Superior temporal gyrus (tissue), 1 donor: Measurements from ENCODE around the gene SDK1.

ENCODE experiments used
- DNase-seq: peaks from one replicate; pipeline ENCODE4 v3.0.0-alpha.2; 2016; ENCODE audit errors: extremely low spot score

The SDK1 gene

DNA sequence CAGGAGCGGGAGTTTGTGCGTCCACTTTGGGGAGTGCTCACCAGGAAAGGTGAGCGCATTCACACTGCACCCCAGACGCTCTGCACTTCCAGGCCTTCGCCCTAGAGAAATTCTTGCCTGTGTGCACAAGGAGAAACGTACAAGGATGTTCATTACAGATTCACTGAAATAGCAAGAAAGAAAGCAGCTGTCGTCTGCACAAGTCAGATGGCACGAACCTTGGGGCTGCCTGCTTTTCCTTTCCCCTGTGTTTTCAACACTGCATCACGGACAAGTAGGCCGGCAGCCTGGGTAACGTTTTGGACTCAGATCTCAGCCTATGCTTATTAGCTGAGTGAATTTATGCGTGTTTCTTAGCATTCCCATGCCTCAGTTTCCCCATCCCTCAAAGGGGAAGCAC lies 834.2 kb downstream of the SDK1 start:
- DNase-seq = no peak

DNA sequence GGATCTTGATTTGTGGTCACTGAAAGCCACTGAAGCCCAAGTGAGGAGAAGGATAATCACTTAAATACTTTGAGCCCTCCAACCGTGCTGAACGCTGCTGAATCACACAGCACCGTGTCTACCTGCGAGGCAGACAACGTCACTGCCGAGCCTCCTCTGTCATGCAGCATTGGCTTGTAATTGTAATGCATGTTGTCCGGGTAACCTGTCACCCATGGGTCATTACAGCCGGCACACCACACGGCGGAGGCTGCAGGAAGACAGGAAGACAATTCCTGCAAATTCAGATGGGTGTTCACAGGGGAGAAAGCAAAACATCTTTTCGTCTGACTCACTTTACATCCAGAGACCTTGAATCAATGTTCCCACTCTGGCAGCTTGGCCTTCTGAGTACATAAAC lies 835.0 kb downstream of the SDK1 start:
- DNase-seq = no peak

DNA sequence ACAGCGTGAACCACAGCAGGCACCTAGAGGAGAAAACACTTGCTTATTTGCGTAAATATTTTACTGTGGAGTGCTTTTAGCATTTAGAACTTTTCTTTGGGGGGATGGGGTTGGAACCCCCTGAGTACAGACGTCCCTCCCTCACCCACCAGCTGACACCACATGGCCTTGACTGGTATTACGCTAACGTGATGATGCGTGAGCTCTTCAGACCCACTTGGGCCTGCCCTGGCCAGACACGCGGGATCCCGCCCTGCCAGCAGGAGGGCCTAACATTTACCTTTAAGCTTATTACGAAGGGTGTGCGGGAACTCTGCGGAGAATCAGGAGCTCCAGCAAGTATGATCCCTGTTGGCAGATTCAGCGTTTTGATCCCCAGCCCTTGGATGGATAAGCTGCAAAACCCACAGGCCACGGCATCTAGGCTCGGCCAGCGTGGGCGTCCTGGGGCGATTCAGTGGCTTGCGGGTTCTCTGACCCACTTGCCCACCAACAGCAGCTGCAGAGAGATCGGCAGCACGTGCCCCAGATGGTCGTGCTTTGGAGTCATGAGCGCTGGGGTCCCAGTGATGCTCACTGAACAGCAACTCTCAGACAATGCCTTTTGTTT lies 835.6 kb downstream of the SDK1 start:
- no peak for DNase-seq

DNA sequence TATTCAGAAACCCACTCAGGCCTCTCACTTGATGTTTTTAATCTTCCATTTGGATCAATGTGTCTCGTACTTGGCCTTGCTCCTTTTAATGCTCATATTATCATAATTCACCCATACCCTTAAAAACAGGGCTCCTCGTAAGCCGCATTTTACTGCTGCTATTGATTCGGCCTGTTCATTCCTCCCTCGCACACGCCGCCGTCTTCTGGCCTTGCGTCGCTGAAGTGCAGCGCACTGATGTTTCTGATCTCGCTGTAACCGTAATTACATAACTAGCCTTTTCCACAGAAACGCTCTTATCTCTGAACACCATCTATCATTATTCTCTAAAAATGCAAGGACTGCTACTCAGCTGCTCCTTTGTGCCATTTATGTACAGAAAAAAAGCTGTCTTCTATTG lies 836.5 kb downstream of the SDK1 start:
- no peak for DNase-seq

DNA sequence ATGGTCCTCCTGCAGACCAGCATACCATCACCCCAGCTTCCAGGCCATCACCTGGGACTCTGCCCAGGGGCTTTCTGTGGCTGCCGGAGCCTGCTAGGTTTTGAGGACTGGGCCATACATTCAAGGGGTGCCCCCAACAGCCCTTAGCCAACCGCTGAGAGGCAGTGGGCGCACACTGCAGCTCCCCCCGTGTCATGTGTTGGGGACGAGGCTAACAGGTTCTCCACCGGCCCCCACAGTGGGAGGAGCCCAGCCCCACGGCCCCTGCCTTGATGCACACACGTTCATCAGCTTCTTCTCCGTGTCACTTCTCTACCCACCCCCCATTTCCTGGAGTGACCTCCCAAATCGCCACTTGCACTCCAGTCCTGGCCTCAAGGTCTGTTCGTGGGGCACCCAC lies 837.8 kb downstream of the SDK1 start:
- DNase-seq = no peak

DNA sequence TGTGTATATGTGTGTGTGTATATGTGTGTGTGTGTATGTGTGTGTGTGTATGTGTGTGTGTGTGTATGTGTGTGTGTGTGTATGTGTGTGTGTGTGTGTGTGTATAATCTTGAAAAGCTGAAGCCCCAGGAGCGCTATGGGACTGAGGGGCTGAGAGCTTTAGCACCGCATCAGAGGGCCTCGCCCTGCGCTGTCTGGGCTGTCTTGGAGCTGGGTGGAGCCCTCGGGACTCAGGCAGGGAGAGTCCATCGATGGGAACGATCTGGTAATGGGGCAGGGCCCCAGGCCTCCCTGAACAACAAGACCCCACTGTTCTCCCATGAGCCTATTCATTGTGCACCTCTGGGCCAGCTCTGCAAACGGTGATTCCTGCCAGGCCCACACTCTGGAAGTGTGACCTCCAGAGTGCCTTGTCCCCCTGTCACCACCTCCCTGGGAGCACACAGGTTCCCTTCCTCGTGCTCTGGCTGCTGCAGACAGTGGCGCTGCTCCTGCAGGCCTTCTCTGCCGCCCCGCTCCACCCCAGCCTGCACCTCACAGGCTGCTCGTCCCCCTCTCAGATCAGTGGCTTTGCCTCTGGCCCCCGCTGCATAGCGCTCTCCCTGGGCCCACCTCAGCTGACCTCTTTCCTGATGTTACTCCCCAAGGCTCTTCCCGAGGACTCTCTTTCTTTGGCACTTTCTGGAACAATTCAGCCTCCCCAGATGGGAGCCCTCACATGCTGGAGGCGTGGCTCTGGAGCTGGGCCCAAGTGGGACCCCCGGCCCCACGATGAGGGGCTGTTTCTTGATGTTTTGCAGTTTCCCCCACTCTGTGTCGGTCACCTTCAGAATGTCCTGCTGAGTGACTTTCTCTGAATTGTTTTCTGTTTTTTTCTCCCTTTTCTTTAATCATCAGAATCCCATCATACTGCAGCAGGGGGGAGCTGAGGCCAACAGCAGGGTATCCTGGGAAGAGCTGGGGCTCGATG lies 838.9 kb downstream of the SDK1 start:
- DNase-seq = no peak

DNA sequence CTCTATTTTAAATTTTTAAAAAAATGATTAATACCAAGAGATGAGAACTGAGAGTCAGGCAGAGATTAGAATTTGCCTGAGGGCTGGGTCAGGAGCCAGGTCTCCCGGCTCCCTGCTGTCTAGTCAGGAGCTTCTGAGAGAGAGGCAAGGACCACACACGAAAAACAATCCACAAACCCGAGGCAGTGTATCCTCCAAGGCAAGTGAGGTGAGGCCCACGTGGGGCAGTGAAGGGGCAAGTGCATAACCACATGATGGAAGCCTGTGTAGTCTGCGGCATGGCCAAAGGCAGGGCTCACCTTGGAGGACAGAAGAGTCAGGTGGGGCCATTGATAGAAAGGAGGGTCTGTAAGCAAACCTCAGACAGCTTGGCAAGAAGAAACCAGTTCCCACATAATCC lies 839.9 kb downstream of the SDK1 start:
- DNase-seq = no peak

DNA sequence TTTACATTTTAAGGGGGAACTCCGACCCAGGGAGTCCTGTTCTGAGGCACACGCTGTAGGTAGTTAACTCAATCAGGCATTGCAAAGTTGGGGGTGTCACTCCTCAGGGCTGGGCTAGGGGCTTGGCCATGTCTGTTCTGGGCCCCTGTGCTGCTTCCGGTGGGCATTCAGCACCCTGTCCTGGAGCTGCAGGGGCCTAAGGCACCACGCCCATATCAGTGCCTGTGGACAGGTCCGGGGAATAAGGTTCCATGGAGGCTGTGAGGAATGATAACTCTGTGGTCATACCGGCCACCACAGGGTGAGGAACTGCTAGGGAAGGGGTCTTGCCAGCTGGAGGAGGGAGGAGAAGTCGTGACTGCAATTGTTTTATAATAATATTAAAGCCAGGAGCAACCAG lies 842.0 kb downstream of the SDK1 start:
- DNase-seq = no peak

DNA sequence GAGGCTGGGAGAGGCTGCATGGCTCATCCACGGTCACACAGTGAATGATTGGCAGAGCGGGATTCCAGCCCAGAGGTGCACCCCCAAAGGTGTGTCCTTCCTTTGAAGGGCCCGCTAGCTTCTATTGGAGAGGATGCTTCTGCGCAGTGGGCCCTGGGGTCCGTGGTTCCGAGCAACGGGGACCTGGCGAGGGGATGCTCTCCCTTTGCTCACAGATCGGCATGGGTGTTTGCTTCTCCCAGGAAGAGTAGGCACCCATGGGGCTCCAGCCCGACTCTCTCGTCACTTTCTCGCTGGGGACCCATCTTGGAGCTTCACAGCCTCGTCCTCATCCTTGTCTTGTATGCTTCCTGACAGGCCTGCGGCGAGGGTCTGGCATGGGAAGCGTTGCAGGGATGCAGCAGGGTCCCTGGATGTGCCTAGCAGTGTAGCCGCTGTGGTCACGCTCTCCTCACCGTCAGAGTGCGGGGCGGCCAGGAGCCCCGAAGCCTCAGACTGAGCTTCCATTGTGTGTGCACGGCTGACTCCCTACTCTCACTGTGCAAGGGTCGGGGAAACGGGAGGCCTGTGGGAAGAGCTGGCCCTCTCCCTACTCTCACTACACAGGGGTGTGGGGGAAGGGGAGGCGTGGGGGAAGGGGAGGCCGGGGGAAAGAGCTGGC lies 842.6 kb downstream of the SDK1 start:
- no peak for DNase-seq

DNA sequence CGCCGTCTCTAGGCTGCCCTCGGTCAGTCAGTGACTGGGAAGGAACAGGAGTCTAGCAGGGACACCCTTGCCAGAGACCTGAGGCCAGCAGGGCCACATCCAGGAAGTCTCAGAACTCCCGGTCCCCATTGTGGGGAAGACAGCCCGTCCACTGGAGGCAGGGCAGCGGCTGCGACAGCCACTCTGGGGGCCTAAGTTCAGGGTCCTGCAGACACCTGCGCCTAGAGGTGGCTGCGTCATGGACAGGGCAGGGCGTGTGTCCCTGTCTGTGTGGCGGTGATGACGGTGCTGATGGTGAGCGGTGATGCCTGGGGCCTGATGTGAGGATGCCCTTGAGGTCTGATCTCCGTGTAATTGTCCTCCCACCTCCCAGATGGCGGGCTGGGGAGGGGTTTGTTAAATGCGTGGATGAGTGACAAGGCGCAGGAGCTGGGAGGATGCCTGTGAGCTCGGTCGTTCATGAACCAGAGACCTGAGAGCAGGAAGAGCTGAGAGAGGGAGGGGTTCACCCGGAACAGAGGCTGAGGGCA lies 843.2 kb downstream of the SDK1 start:
- DNase-seq = no peak

DNA sequence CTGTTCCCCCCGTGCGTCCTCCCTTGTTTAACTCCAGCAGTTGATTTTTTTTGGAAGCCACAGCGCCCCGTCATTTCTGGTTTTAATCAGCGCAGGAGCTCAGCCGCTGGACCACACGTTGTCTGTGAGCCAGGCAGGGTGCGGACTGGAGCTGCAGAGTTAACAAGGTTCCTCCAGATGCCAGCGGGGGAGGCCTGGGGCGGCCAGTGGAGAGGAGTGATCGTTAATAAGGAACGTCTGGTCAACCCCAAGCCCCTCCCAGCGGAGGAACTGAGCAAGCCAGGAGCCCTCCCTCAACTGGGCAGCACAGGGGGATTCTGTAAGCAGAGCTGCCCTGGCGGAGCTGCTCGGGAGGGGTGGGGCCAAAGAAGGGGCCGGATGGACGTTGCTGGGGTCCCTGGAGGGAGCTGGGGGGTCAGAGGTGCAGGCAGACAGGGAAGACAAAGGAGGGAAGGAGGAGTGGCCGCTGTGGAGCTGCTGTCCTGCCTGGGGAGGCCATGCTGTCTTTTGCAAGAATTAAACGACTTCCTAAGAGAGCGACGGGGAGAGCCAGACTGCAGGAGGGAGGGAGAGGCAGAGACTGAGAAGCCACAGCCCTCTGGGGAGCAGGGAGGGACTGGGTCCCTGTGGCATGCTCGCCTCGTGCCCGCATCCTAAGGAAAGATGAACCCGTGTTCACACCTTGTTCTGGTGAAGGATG lies 843.9 kb downstream of the SDK1 start:
- DNase-seq = no peak

DNA sequence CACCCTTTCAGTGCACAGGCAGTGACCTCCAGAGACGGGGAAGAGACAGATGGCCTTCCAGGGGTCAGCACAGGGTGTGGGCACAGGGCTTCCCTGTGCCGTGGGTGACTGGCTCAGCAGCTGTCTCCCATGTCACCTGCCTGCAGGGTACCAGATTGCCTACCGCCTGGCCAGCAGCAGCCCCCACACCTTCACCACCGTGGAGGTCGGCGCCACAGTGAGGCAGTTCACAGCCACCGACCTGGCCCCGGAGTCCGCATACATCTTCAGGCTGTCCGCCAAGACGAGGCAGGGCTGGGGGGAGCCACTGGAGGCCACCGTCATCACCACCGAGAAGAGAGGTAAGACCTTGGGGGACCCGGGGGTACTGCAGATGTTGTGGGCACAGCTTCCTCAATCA lies 844.5 kb downstream of the SDK1 start:
- DNase-seq = no peak

DNA sequence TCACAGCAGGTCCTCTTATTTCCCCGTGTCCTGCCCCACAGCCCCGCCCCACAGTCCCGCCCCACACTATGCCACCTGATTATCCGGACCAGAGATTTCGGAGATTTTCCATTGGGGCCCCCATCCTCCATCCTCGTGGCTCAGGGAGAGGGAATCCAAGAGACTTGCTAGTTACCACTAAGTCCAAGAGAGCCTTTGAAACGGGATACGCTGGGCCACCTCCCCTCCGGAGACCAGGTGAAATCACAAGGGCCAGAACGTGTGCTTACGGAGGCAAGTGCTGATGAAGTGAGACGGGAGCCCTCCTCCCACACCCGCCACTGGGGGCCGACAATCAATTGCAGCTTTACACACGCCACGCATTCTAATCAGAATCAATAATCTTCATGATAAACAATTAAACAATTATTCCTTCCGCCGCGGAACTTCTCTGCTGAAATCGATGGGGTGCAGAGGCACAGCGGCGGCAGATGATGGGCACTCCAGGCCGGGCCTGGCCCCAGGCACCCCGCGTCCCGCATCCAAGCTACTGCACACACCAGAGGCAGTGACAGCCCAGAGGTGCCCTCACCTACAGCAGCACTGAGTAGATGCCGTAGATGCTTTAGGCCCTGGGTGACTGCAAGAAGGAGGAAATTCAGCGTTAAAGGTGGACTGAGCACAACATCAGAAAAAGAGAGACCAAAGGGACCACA lies 847.0 kb downstream of the SDK1 start:
- no peak for DNase-seq

DNA sequence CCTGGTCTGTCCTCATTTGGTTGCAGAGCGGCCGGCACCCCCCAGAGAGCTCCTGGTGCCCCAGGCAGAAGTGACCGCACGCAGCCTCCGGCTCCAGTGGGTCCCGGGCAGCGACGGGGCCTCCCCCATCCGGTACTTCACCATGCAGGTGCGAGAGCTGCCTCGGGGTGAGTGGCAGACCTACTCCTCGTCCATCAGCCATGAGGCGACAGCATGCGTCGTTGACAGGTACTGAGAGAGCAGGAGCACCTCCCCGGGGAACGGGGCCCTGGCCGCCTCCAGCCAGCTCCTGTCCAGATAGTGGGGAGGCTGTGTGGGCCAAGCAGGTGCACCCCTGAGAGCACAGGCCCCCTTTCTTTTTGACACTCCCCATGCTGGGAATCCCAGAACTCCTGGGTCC lies 848.2 kb downstream of the SDK1 start:
- DNase-seq = no peak

DNA sequence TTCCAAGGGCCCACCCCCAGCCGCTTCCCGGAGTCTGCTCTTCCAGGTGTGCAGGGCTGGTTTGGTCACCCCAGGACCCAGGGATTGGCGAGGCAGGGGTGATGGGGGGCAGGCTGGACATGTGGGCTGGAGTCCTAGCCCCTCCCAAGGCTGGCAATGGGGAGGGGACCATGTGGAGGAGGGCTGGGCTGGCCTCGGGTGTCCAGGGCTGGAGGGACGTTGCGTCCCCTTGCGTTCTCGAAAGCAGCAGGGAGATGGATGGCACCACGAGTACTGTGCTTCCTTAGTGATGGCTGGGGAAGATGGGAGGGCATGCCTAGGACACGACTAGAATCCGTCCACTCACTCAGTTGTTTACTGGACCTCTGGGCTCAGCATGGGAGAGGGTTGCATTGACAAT lies 848.6 kb downstream of the SDK1 start:
- no peak for DNase-seq

DNA sequence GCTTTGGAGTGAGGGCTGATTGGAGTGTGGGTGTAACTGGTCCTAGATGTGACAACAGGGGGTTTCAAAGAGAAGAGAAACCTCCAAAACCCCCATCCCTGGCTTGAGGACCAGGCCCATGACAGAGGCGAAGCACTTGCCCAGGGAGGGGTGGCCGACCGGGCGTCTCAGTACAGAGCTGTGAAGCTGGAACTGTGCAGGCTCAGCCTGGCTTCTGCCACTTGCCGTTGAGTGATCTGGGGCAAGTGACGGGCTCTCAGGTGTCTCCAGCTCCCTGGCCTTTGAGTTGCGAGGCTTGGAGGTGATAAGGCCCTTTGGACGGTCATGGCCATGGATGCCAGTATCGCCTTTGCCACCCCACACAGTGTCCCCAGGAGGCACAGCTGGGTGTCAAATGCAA lies 849.7 kb downstream of the SDK1 start:
- DNase-seq = no peak

DNA sequence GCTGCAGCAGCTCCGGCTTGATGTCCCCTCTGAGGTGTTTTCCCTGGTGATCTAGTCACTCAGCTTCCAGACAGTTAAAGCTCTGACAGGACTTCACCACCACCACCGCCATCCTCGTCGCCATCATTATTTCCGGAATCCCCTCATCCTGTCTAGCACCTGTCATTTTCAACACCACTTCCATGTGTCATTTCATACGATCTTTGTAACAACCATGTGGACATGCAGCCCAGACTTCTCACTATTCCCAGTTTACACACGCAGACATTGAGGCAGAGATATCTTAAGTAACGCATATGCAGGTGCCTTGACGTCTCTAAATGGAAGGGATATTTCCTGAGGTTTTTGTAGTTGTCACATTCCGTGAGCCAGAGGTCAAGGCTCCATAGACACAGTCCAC lies 850.5 kb downstream of the SDK1 start:
- DNase-seq = no peak

DNA sequence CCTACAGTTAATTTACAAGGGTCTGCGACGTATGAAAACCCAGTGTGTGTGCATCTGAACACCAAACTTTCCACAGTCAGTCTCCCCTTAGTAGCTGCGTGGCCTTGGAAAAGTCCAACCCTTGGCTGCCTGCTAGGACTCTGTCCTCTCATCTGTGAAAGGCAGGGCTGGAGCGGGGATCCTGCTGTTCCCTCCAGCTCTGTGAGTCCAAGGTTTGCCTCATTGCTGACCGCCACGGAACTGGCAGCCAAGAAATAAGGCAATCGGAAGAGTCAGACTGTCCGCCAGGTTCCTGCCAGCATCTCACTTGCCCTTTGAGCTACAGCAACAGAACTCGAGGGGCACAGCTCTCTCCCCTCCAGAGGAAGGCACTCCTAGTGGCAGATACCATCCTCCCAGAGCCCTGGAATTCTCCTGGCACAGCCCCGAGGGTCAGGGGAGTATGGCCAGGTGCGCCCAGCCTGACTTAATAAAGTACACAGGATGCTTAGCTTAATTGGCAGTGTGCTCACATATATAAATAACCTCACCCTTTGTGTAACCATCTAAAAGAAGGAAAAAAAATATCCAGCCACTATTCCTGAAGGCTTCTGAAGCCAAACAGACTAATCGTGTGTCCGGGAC lies 851.0 kb downstream of the SDK1 start:
- DNase-seq = no peak

DNA sequence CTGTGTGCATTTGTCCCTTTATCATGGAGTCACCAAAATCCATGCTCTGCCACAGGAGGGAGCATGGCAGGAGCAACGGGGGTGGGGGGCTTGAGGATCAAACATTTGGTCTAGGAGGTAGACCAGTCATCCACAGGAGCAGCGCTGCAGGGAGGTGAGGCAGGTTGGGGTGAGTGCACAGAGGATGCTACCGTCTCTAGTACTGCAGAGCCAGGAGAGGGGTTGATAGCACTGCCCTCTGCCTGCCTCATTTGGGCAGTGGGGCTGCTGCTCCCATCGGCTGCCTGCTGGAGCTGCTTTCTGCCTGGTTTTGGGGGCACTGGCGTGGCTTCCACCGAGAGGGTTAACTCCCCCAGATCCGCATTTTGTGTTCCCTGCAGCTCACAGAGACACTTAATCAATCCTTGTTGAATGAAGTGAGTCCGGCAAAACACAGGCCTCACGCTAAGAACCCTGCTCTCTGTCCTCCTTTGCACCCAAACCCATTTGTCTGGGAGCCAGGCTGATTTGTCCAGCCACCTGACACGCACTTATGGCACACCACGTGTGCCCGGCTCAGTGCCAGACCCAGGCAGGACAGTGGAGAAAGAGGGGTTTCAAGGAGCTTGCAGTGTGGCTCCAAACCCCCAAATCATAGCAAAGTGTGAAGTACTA lies 854.0 kb downstream of the SDK1 start:
- DNase-seq = no peak

DNA sequence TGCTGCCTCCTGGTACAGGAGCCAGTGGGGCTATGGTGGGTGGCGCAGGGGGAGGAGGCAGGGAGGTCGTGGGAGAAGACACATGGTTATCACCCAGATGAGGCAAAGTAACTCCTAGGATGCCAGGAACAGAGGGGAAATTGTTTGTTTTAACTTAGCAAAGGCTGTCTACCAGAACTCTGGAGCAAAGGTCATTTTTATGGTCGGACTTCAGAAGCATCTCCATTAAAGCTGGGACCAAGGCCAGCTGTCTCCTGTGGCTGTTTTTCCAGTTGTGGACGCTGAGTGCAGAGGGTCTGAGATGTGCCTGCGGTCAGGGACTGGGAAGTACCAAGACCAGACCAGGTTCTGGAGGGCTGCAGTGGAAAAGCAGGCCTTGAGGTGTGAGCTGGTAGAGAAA lies 855.1 kb downstream of the SDK1 start:
- no peak for DNase-seq
